Measurements from ENCODE around the gene ABLIM3. TPM values are rescaled to one million over a fixed set of nuclear protein-coding genes. Genes with fewer than 3 reads are reported as not detected.

Gene ABLIM3
- total and polyA plus RNA-seq, 2 of the 13 experiments (the other 11 are each of a cell fraction or from before 2014, with no cell fraction given), result 0.53 to 6.3 TPM

DNA sequence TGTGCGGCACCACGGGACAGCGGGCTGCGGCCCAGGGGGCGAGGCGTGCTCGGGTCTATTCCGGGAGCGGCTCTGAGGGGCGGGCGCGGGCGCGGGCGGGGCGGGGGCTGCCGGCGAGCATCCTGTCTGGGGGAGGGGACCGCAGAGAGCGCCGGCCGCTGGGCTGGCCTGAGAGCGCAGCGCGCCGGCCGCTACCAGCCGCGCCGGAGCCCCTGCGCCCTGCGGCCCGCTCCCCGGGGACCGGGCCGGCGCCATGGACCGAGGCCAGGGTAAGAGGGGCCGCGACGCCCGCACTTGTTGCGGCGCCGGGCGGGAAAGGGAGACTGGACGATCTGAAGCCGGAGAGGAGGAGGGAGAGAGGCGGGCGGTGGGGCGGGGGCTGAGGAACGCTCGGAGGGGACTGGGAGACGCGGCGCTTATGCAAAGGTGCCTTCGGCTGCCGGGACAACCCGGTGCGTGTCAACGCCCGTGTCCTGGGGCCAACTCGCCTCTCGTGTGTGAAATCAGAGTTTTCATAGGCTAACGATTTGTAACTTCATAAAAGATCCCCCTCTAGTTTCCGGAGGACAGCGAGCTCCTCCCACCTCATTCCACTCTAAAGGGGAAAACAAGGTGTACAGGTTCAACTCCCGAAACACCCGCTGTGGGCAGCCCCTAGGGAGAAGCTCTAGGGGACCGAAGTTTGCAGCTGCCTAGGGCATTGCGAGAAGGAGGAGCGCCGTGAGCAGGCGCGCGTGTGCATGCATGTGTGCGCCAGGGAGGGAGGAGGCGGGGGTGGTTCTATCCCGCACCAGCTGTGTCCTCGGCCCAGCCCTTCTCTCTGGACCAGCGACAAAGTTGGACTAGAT is 130.6 kb downstream of the ABLIM3 start, which contains the start of gene AFAP1L1:
Gene AFAP1L1 (plus strand): TSS at position 144 of the 848 bp plus-strand sequence. CDS start 110 bp downstream, at position 254.
- ChIA-PET POLR2A (interaction anchor here (1.0 to 1.1 kb wide), 2 partner anchors 27 to 99 kb away, joined by 4 read pairs; no protein-coding TSS in a partner anchor), CTCF (ENCODE audit: low intra/inter-chr PET ratio, low total read pairs) (no interaction called here)
- in situ Hi-C loops (cut with HindIII; ENCODE audit: extremely low pct_ligation_motif_present, low pct_unique_long_range_greater_than_20kb) (no loop called here), intact Hi-C loops (cut with micrococcal nuclease; ENCODE audit: unreplicated experiment) (loop anchor here (5.0 kb wide), 1 partner anchor 160 kb away; no protein-coding TSS in a partner anchor)
- no TSS peak for BruUV-seq (replicated peaks)
- DNase-seq (ENCODE audit: low spot score) (peak; percentile 6), ATAC-seq (peak; percentile 76), FAIRE-seq (no peak)
- H3K4me3 ChIP-seq (replicated peaks in 1 of 3; ENCODE audit: insufficient read depth in 1 of 3, low read depth in 2 of 3, low read length in 3 of 3), result peak within 1 kb of the TSS; percentile 61 to 73 (median 66)
- peak within 1 kb of the TSS; percentile 1 for H2AFZ ChIP-seq (ENCODE audit: low read length)
- H3K27ac ChIP-seq (ENCODE audit: extremely low read length, insufficient read depth, low read length), result no peak within 1 kb of the TSS
- peak within 1 kb of the TSS; percentile 96 for H3K4me2 ChIP-seq (ENCODE audit: low read depth, low read length)
- no peaks in the 10 kb centered on the region for H4K20me1 ChIP-seq (ENCODE audit: insufficient read depth, low read length)
- no peaks in the 10 kb centered on the region for H3K36me3 ChIP-seq (replicated peaks in 1 of 2; ENCODE audit: control insufficient read depth in 1 of 2, insufficient read depth in 2 of 2, low read length in 2 of 2)
- H3K27me3 ChIP-seq (ENCODE audit: control insufficient read depth in 1 of 2, insufficient read depth in 2 of 2, low read length in 2 of 2), result peaks cover 5 to 25% of the 10 kb centered on the region in 2 experiments; a peak in 4 of 5 replicates
- TF ChIP-seq, protein P1, sequence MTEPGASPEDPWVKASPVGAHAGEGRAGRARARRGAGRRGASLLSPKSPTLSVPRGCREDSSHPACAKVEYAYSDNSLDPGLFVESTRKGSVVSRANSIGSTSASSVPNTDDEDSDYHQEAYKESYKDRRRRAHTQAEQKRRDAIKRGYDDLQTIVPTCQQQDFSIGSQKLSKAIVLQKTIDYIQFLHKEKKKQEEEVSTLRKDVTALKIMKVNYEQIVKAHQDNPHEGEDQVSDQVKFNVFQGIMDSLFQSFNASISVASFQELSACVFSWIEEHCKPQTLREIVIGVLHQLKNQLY (CRISPR knock-in tag; IDR thresholded peaks at IDR 0.05), result no peak
- TF ChIP-seq, protein P2, sequence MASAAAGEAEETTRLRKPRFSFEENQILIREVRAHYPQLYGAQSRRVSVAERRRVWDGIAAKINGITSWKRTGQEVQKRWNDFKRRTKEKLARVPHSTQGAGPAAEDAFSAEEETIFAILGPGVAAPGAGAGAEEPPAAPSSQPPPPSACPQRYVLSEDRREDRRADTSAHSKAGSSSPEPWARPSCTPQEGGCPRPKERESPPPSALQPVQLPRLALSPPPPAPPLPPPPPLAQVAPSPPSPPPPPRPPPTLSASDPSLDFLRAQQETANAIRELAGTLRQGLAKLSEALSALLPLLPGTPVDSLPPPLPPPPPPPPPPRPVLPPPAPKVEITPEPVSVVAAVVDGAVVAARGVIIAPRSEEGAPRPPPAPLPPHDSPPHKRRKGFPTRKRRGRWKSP (CRISPR knock-in tag; IDR thresholded peaks at IDR 0.05), result 0 out of 2 replicates have a peak, but pooled peaks have one; percentile 29
- TF ChIP-seq ZKSCAN8 (CRISPR knock-in tag; IDR thresholded peaks at IDR 0.05; ENCODE audit: borderline replicate concordance) (no peak), ZNF674 (CRISPR knock-in tag; IDR thresholded peaks at IDR 0.05; ENCODE audit: low read depth) (no peak), KDM2A (CRISPR knock-in tag; IDR thresholded peaks at IDR 0.05; ENCODE audit: borderline replicate concordance, low read depth) (peak; percentile 32; the same call in 1 of the 2 replicates)
- TF ChIP-seq, protein P3, sequence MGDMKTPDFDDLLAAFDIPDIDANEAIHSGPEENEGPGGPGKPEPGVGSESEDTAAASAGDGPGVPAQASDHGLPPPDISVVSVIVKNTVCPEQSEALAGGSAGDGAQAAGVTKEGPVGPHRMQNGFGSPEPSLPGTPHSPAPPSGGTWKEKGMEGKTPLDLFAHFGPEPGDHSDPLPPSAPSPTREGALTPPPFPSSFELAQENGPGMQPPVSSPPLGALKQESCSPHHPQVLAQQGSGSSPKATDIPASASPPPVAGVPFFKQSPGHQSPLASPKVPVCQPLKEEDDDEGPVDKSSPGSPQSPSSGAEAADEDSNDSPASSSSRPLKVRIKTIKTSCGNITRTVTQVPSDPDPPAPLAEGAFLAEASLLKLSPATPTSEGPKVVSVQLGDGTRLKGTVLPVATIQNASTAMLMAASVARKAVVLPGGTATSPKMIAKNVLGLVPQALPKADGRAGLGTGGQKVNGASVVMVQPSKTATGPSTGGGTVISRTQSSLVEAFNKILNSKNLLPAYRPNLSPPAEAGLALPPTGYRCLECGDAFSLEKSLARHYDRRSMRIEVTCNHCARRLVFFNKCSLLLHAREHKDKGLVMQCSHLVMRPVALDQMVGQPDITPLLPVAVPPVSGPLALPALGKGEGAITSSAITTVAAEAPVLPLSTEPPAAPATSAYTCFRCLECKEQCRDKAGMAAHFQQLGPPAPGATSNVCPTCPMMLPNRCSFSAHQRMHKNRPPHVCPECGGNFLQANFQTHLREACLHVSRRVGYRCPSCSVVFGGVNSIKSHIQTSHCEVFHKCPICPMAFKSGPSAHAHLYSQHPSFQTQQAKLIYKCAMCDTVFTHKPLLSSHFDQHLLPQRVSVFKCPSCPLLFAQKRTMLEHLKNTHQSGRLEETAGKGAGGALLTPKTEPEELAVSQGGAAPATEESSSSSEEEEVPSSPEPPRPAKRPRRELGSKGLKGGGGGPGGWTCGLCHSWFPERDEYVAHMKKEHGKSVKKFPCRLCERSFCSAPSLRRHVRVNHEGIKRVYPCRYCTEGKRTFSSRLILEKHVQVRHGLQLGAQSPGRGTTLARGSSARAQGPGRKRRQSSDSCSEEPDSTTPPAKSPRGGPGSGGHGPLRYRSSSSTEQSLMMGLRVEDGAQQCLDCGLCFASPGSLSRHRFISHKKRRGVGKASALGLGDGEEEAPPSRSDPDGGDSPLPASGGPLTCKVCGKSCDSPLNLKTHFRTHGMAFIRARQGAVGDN (CRISPR knock-in tag; IDR thresholded peaks at IDR 0.05), result peak; percentile 21
- TF ChIP-seq, protein P4, sequence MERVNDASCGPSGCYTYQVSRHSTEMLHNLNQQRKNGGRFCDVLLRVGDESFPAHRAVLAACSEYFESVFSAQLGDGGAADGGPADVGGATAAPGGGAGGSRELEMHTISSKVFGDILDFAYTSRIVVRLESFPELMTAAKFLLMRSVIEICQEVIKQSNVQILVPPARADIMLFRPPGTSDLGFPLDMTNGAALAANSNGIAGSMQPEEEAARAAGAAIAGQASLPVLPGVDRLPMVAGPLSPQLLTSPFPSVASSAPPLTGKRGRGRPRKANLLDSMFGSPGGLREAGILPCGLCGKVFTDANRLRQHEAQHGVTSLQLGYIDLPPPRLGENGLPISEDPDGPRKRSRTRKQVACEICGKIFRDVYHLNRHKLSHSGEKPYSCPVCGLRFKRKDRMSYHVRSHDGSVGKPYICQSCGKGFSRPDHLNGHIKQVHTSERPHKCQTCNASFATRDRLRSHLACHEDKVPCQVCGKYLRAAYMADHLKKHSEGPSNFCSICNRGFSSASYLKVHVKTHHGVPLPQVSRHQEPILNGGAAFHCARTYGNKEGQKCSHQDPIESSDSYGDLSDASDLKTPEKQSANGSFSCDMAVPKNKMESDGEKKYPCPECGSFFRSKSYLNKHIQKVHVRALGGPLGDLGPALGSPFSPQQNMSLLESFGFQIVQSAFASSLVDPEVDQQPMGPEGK (CRISPR knock-in tag; IDR thresholded peaks at IDR 0.05), result 0 out of 2 replicates have a peak, but pooled peaks have one; percentile 8
- TF ChIP-seq, protein P5, sequence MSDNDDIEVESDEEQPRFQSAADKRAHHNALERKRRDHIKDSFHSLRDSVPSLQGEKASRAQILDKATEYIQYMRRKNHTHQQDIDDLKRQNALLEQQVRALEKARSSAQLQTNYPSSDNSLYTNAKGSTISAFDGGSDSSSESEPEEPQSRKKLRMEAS (IDR thresholded peaks at IDR 0.05), result 0 out of 2 replicates have a peak, but pooled peaks have one; percentile 15
- TF ChIP-seq, protein P6, sequence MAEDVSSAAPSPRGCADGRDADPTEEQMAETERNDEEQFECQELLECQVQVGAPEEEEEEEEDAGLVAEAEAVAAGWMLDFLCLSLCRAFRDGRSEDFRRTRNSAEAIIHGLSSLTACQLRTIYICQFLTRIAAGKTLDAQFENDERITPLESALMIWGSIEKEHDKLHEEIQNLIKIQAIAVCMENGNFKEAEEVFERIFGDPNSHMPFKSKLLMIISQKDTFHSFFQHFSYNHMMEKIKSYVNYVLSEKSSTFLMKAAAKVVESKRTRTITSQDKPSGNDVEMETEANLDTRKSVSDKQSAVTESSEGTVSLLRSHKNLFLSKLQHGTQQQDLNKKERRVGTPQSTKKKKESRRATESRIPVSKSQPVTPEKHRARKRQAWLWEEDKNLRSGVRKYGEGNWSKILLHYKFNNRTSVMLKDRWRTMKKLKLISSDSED (CRISPR knock-in tag; IDR thresholded peaks at IDR 0.05), result no peak
- TF ChIP-seq, protein P7, sequence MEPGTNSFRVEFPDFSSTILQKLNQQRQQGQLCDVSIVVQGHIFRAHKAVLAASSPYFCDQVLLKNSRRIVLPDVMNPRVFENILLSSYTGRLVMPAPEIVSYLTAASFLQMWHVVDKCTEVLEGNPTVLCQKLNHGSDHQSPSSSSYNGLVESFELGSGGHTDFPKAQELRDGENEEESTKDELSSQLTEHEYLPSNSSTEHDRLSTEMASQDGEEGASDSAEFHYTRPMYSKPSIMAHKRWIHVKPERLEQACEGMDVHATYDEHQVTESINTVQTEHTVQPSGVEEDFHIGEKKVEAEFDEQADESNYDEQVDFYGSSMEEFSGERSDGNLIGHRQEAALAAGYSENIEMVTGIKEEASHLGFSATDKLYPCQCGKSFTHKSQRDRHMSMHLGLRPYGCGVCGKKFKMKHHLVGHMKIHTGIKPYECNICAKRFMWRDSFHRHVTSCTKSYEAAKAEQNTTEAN (CRISPR knock-in tag; conservative IDR thresholded peaks at IDR 0.05), result no peak
- peaks cover 13% of the 10 kb centered on the region for H3K9me3 ChIP-seq (ENCODE audit: low read length)
- peaks cover 34% of the 10 kb centered on the region for H3K4me1 ChIP-seq (ENCODE audit: insufficient read depth, low read length)
- no peak within 1 kb of the TSS for H3K9ac ChIP-seq (ENCODE audit: insufficient read depth, low read depth, low read length)
- 2% methylated on average over 30 of the region's 81 CpGs for WGBS (ENCODE audit: low lambda C conversion rate)
- H3K79me2 ChIP-seq (ENCODE audit: insufficient read depth, low read length), result no peaks in the 10 kb centered on the region
